ENCODE measurements around the gene B3GAT3.

- no peak for TF ChIP-seq CTCF (conservative IDR thresholded peaks at IDR 0.05)
- no peak for TF ChIP-seq ZFX (IDR thresholded peaks at IDR 0.05)
These were observed 26.7 kb downstream of the B3GAT3 start for GRCh38 chr11:62595124-62595523.
